Endothelial cell of umbilical vein (primary cell): ENCODE measurements around the gene SH3GL1. TPM values are rescaled to one million over a fixed set of nuclear protein-coding genes. Genes with fewer than 3 reads are reported as not detected.

ENCODE experiments used
- BruUV-seq: library from RNA; stranded (reverse); fragments of 400-500 nt; replicated peaks from 2 replicates; lab custom pipeline; 2021; lab: Mats Ljungman, UMichigan
- CTCF ChIA-PET: fragments of 300-600, 350-600 bp; sonication (Branson Sonifier 250); formaldehyde crosslinking; loops from one replicate; lab custom pipeline; 2021; ENCODE audit warnings: antibody characterized with exemption, inconsistent platforms; lab: Charles Lee
- POLR2A ChIA-PET: fragments of 300-600, 350-600 bp; sonication (Branson Sonifier 250); formaldehyde crosslinking; loops from one replicate; lab custom pipeline; 2021; ENCODE audit warnings: antibody characterized with exemption, inconsistent platforms; lab: Charles Lee
- DNase-seq: peaks from one replicate; pipeline ENCODE4 v3.0.0-alpha.2; 2011; ENCODE audit warnings: low read depth, low spot score
- FAIRE-seq: peaks from 2 replicates; lab custom pipeline; 2011; peaks lifted over from hg19 to GRCh38; lab: Jason Lieb, UNC
- H2AFZ ChIP-seq: 2 replicates; pipeline ENCODE4 v1.6.0; 2012; ENCODE audit warnings: low read depth, low read length, control low read depth, inconsistent platforms
- H3K27ac ChIP-seq: 2 replicates; pipeline ENCODE4 v1.5.1; 2011; ENCODE audit warnings: low read depth, mild to moderate bottlenecking, control low read depth, low read length, moderate library complexity; ENCODE audit not compliant: insufficient read depth
- H3K27me3 ChIP-seq, 2 experiments: 2 replicates each; pipeline versions ENCODE4 v1.6.0 to v1.6.1; 2011; ENCODE audit warnings: low read length in 2 of 2, mixed read lengths in 1 of 2; ENCODE audit not compliant: control insufficient read depth in 2 of 2, insufficient read depth in 2 of 2
- H3K36me3 ChIP-seq, 2 experiments: 2 replicates in 1 of 2; 3 replicates in 1 of 2; pipeline ENCODE4 v1.5.1; 2011; ENCODE audit warnings: low read length in 2 of 2, mild to moderate bottlenecking in 1 of 2, moderate library complexity in 1 of 2; ENCODE audit not compliant: control insufficient read depth in 2 of 2, insufficient read depth in 2 of 2; ENCODE audit errors: extremely low read depth in 1 of 2
- H3K4me1 ChIP-seq: 3 replicates; pipeline ENCODE4 v1.5.1; 2011; ENCODE audit warnings: mild to moderate bottlenecking, low read length; ENCODE audit not compliant: control insufficient read depth, insufficient read depth; ENCODE audit errors: extremely low read depth
- H3K4me2 ChIP-seq: 2 replicates; pipeline ENCODE4 v1.6.1; 2011; ENCODE audit warnings: low read length, control low read depth, mixed read lengths; ENCODE audit not compliant: insufficient read depth
- H3K4me3 ChIP-seq, 3 experiments: fragments of 200-600 bp in 1 of 3; sonication (generic), shearing (Covaris generic) in 1 of 3; replicated peaks in 1 of 3; 2 replicates each; pipeline ENCODE4 v1.5.1; 2011 to 2016; ENCODE audit warnings: control low read depth in 3 of 3, low read length in 3 of 3, mild to moderate bottlenecking in 2 of 3, inconsistent platforms in 1 of 3, low read depth in 1 of 3, moderate library complexity in 1 of 3; ENCODE audit not compliant: insufficient read depth in 1 of 3
- H3K79me2 ChIP-seq: 2 replicates; pipeline ENCODE4 v1.6.0; 2012; ENCODE audit warnings: low read length, inconsistent platforms; ENCODE audit not compliant: control insufficient read depth, insufficient read depth
- H3K9ac ChIP-seq: replicated peaks from 2 replicates; pipeline ENCODE3; 2011; ENCODE audit warnings: low read length, control low read depth; ENCODE audit not compliant: insufficient read depth; ENCODE audit errors: extremely low read depth
- H3K9me1 ChIP-seq: replicated peaks from 3 replicates; pipeline ENCODE4 v1.6.0; 2011; ENCODE audit warnings: mild to moderate bottlenecking, low read length; ENCODE audit not compliant: control insufficient read depth, insufficient read depth; ENCODE audit errors: extremely low read depth
- H3K9me3 ChIP-seq: replicated peaks from 2 replicates; pipeline ENCODE4 v1.5.1; 2012; ENCODE audit warnings: low read length, inconsistent platforms; ENCODE audit not compliant: control insufficient read depth, insufficient read depth
- H4K20me1 ChIP-seq: replicated peaks from 2 replicates; pipeline ENCODE3; 2011; ENCODE audit warnings: mild to moderate bottlenecking, low read length; ENCODE audit not compliant: control insufficient read depth, insufficient read depth; ENCODE audit errors: extremely low read depth
- EZH2 ChIP-seq: IDR thresholded peaks from 2 replicates; pipeline ENCODE4 v1.6.1; 2012; ENCODE audit warnings: borderline replicate concordance, low read depth, mild to moderate bottlenecking, moderate library complexity, low read length, inconsistent platforms; ENCODE audit not compliant: severe bottlenecking
- FOS ChIP-seq: IDR thresholded peaks from 2 replicates; pipeline ENCODE4 v1.6.1; 2011; ENCODE audit warnings: mild to moderate bottlenecking, low read length, moderate library complexity, borderline replicate concordance; ENCODE audit not compliant: insufficient read depth
- GATA2 ChIP-seq: IDR thresholded peaks from 2 replicates; pipeline ENCODE4 v1.7.0; 2011; ENCODE audit warnings: low read depth, mild to moderate bottlenecking, moderate library complexity, mixed read lengths, low read length; ENCODE audit not compliant: insufficient read length, insufficient read depth
- JUN ChIP-seq: IDR thresholded peaks from 2 replicates; pipeline ENCODE4 v1.6.1; 2011; ENCODE audit warnings: borderline replicate concordance, low read depth; ENCODE audit not compliant: insufficient read length, insufficient read depth
- MYC ChIP-seq: IDR thresholded peaks from one replicate; pipeline ENCODE4 v1.6.1; 2011; ENCODE audit warnings: mild to moderate bottlenecking, low read depth, low read length
- POLR2A ChIP-seq: IDR thresholded peaks from 2 replicates; pipeline ENCODE4 v1.6.1; 2012; ENCODE audit warnings: low read depth, mild to moderate bottlenecking, control low read depth, low read length
- POLR2AphosphoS5 ChIP-seq: IDR thresholded peaks from 2 replicates; pipeline ENCODE4 v1.6.1; 2012; ENCODE audit warnings: low read depth, mild to moderate bottlenecking, control low read depth, low read length, moderate library complexity; ENCODE audit not compliant: insufficient read depth
- dilution Hi-C: fragments of 300-500 bp; cut with MboI; formaldehyde crosslinking; loops from one replicate; pipeline ENCODE4 v1.15.0; 2019; ENCODE audit warnings: low sequenced_read_pairs; ENCODE audit not compliant: extremely low pct_ligation_motif_present
- intact Hi-C: fragments of 100-400 bp; cut with micrococcal nuclease; formaldehyde crosslinking; loops from one replicate; pipeline ENCODE4 v1.10.0; 2022
- polyA plus RNA-seq, 4 experiments: library from polyadenylated mRNA; depleted of rRNA in 3 of 4; stranded (reverse) in 3 of 4; unstranded in 1 of 4; fragments of >200 nt; gene quantifications; 2 replicates each; pipeline versions ENCODE4 v1.2.1 to v1.2.3, GENCODE V29; 2011 to 2012; ENCODE audit warnings: missing spikeins in 1 of 4
- total RNA-seq: library from RNA; stranded (reverse); gene quantifications from 2 replicates; pipeline ENCODE4 v1.2.3, GENCODE V29; 2021
- TF ChIP-seq, protein P1 (sequence below), 2 donors: IDR thresholded peaks; 1 replicate in 1 of 2; 2 replicates in 1 of 2; pipeline ENCODE4 v1.5.1; 2011; ENCODE audit warnings: low read length in 2 of 2, mild to moderate bottlenecking in 2 of 2, moderate library complexity in 2 of 2, control low read depth in 1 of 2, inconsistent platforms in 1 of 2, low read depth in 1 of 2; ENCODE audit not compliant: insufficient read depth in 1 of 2; ENCODE audit errors: extremely low read depth in 1 of 2
- TF ChIP-seq, protein P2 (sequence below): IDR thresholded peaks from 2 replicates; pipeline ENCODE4 v1.6.1; 2011; ENCODE audit not compliant: insufficient read depth, insufficient read length

SH3GL1 gene
- total and polyA plus RNA-seq, 2 donors (not counting 3 experiments of a cell fraction or from before 2014, with no cell fraction given): 143 to 145 TPM

DNA sequence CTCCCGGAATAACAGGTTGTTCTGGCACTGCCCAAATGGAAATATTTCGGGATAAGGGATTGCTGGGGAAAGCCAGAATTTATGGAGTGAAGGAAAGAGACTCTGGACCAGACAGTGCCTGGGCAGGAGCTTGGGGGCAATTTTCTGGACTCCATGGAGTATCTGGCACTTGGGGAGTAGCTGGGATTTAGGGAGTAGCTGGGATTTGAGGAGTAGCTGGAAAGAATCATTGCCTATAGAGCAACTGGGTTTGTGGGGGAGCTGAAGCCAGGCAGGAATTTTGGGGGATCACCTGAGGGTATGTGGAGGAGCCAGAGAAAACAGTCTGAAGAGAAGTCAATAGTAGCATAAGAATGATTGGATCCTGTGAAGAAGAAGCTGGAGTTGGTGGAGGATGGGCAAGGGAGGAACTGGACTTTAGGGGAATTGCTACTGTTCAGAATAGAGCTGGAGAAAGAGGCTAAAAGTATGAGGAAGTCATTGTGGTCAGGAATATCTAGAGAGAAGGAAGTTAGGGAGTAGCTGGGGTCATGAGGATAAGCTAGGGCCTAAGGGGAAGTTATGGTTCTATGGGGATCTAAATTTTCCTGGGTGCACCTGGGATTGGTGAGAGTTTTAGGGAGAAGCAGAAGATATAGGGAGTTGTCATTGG lies 81.2 kb downstream of the SH3GL1 start:
- H3K4me1 ChIP-seq: no peaks in the 10 kb centered on the region
- POLR2A ChIA-PET: interaction anchor here (0.6 to 1.1 kb wide), 3 partner anchors 12 to 137 kb away, joined by 3 to 5 read pairs (median 5); no protein-coding TSS in a partner anchor
- no peaks in the 10 kb centered on the region for H3K9me3 ChIP-seq
- no peaks in the 10 kb centered on the region for H3K79me2 ChIP-seq
- H3K4me2 ChIP-seq: no peak overlapping the region
- DNase-seq (no peak), FAIRE-seq (no peak)
- CTCF ChIA-PET: interaction anchor here (1.6 to 1.7 kb wide), 2 partner anchors 10 to 24 kb away, joined by 5 read pairs; partner anchors contain the start of gene MPND
- H3K9ac ChIP-seq: no peak overlapping the region
- no peaks in the 10 kb centered on the region for H4K20me1 ChIP-seq
- H3K27ac ChIP-seq: no peak overlapping the region
- TF ChIP-seq JUN (no peak), FOS (no peak), POLR2A (no peak), EZH2 (no peak), GATA2 (no peak), POLR2AphosphoS5 (no peak), MYC (no peak)
- TF ChIP-seq, protein P1, sequence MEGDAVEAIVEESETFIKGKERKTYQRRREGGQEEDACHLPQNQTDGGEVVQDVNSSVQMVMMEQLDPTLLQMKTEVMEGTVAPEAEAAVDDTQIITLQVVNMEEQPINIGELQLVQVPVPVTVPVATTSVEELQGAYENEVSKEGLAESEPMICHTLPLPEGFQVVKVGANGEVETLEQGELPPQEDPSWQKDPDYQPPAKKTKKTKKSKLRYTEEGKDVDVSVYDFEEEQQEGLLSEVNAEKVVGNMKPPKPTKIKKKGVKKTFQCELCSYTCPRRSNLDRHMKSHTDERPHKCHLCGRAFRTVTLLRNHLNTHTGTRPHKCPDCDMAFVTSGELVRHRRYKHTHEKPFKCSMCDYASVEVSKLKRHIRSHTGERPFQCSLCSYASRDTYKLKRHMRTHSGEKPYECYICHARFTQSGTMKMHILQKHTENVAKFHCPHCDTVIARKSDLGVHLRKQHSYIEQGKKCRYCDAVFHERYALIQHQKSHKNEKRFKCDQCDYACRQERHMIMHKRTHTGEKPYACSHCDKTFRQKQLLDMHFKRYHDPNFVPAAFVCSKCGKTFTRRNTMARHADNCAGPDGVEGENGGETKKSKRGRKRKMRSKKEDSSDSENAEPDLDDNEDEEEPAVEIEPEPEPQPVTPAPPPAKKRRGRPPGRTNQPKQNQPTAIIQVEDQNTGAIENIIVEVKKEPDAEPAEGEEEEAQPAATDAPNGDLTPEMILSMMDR (IDR thresholded peaks at IDR 0.05; ENCODE audit: extremely low read depth in 1 of 2, insufficient read depth in 1 of 2, low read depth in 1 of 2, low read length in 2 of 2): no peak
- TF ChIP-seq, protein P2, sequence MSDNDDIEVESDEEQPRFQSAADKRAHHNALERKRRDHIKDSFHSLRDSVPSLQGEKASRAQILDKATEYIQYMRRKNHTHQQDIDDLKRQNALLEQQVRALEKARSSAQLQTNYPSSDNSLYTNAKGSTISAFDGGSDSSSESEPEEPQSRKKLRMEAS: no peak
- no peak overlapping the region for H3K4me3 ChIP-seq
- intact Hi-C loops: loop anchor here (10.0 kb wide), 1 partner anchor 856 kb away; no protein-coding TSS in a partner anchor
- BruUV-seq: no TSS peak
- no peaks in the 10 kb centered on the region for H3K27me3 ChIP-seq
- peaks cover 0 to 4% of the 10 kb centered on the region in 2 experiments for H3K36me3 ChIP-seq
- dilution Hi-C loops: no loop called here
- H3K9me1 ChIP-seq: no peaks in the 10 kb centered on the region
- H2AFZ ChIP-seq: no peak overlapping the region
